Measurements from ENCODE around the gene IGHMBP2.
A peak's percentile ranks its signal among the peaks of the same experiment; 100 is the strongest.

The IGHMBP2 gene

GRCh38 chr11:68954836-68955606, 51.3 kb downstream of the IGHMBP2 start:
- CTCF ChIA-PET: no interaction called here
- H3K4me3 ChIP-seq (ENCODE audit: low read depth, low read length): no peak overlapping the region
- TF ChIP-seq, protein P1, sequence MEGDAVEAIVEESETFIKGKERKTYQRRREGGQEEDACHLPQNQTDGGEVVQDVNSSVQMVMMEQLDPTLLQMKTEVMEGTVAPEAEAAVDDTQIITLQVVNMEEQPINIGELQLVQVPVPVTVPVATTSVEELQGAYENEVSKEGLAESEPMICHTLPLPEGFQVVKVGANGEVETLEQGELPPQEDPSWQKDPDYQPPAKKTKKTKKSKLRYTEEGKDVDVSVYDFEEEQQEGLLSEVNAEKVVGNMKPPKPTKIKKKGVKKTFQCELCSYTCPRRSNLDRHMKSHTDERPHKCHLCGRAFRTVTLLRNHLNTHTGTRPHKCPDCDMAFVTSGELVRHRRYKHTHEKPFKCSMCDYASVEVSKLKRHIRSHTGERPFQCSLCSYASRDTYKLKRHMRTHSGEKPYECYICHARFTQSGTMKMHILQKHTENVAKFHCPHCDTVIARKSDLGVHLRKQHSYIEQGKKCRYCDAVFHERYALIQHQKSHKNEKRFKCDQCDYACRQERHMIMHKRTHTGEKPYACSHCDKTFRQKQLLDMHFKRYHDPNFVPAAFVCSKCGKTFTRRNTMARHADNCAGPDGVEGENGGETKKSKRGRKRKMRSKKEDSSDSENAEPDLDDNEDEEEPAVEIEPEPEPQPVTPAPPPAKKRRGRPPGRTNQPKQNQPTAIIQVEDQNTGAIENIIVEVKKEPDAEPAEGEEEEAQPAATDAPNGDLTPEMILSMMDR (IDR thresholded peaks at IDR 0.05; ENCODE audit: insufficient read depth, low read length, missing control alignments): no peak
- POLR2A ChIA-PET: no interaction called here
- no peak for DNase-seq (ENCODE audit: low read depth, low spot score)

- TF ChIP-seq, protein P1 (IDR thresholded peaks at IDR 0.05; ENCODE audit: insufficient read depth, low read length, missing control alignments): no peak
- POLR2A ChIA-PET: no interaction called here
- CTCF ChIA-PET: no interaction called here
- no peak for DNase-seq (ENCODE audit: low read depth, low spot score)
- H3K4me3 ChIP-seq (ENCODE audit: low read depth, low read length): no peak overlapping the region
Measured at GRCh38 chr11:68955607-68955958, 51.9 kb downstream of the IGHMBP2 start.

DNA sequence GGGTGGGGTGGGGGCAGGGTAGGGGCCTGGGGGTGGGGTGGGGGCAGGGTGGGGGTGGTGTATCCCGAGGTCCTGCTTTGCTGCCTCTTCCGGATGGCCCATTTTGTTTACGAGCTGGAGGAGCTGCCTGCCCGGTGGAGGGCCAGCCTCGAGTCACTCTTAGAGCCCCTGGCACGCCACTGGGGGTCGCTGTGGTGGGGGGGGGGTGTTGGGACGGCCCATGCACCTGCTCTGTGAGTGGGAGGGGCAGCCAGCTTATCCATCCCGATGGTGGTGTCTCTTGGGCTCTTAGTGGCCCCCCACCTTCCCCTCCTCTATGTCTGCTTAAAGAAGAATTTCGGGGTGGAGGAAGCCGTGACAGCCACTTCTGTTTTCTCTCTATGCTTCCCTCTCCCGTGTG, 52.5 kb downstream of the IGHMBP2 start:
- H3K4me3 ChIP-seq (ENCODE audit: low read depth, low read length): no peak overlapping the region
- ChIA-PET CTCF (interaction anchor here (1.3 kb wide), 1 partner anchor 88 kb away, joined by 3 read pairs; no protein-coding TSS in a partner anchor), POLR2A (no interaction called here)
- DNase-seq (ENCODE audit: low read depth, low spot score): no peak
- TF ChIP-seq, protein P1 (IDR thresholded peaks at IDR 0.05; ENCODE audit: insufficient read depth, low read length, missing control alignments): peak; percentile 33

GRCh38 chr11:68956547-68957254, 53.0 kb downstream of the IGHMBP2 start:
- CTCF ChIA-PET: interaction anchor here (1.0 to 1.3 kb wide), 2 partner anchors 88 to 133 kb away, joined by 3 read pairs; no protein-coding TSS in a partner anchor
- TF ChIP-seq, protein P1 (IDR thresholded peaks at IDR 0.05; ENCODE audit: insufficient read depth, low read length, missing control alignments): no peak
- no peak overlapping the region for H3K4me3 ChIP-seq (ENCODE audit: low read depth, low read length)
- POLR2A ChIA-PET: no interaction called here
- DNase-seq (ENCODE audit: low read depth, low spot score): no peak

GRCh38 chr11:68958211-68958610, 54.5 kb downstream of the IGHMBP2 start:
- ChIA-PET POLR2A (no interaction called here), CTCF (interaction anchor here (1.5 kb wide), 1 partner anchor 129 kb away, joined by 3 read pairs; no protein-coding TSS in a partner anchor)
- TF ChIP-seq, protein P1 (IDR thresholded peaks at IDR 0.05; ENCODE audit: insufficient read depth, low read length, missing control alignments): no peak
- no peak overlapping the region for H3K4me3 ChIP-seq (ENCODE audit: low read depth, low read length)
- DNase-seq (ENCODE audit: low read depth, low spot score): no peak

Measured in AG04449 (cell line).